HepG2 (cell line): Measurements from ENCODE around the gene PHF23. TPM values are rescaled to one million over a fixed set of nuclear protein-coding genes. Genes with fewer than 3 reads are reported as not detected.
A peak's percentile ranks its signal among the peaks of the same experiment; 100 is the strongest.

Source experiments
- ATF7 ChIP-seq, 2 experiments: fragments of 450-650 bp in 1 of 2; sonication (generic) in 1 of 2; formaldehyde crosslinking in 1 of 2; IDR thresholded peaks; 2 replicates each; pipeline versions ENCODE4 v1.4.0 to v1.6.1; 2016 to 2020; ENCODE audit warnings: antibody characterized with exemption in 1 of 2, mild to moderate bottlenecking in 1 of 2, missing genetic modification reagents in 1 of 2
- BHLHE40 ChIP-seq: IDR thresholded peaks from 2 replicates; pipeline ENCODE4 v1.6.1; 2011; ENCODE audit warnings: low read length, improper control_type of control experiment
- CBFB ChIP-seq: sonication (generic); formaldehyde crosslinking; IDR thresholded peaks from 2 replicates; pipeline ENCODE4 v1.4.0; 2020; ENCODE audit warnings: missing genetic modification reagents
- CEBPG ChIP-seq: IDR thresholded peaks from 2 replicates; pipeline ENCODE4 v1.6.1; 2016
- DMAP1 ChIP-seq: IDR thresholded peaks from 2 replicates; pipeline ENCODE4 v1.6.1; 2016
- FOXP4 ChIP-seq: sonication (generic); formaldehyde crosslinking; IDR thresholded peaks from 2 replicates; pipeline ENCODE4 v1.4.0; 2020; ENCODE audit warnings: missing genetic modification reagents
- GMEB1 ChIP-seq: sonication (generic); formaldehyde crosslinking; IDR thresholded peaks from 2 replicates; pipeline ENCODE4 v1.5.1; 2020; ENCODE audit warnings: missing genetic modification reagents, mild to moderate bottlenecking, borderline replicate concordance
- HDAC1 ChIP-seq: sonication (generic); formaldehyde crosslinking; IDR thresholded peaks from 2 replicates; pipeline ENCODE4 v1.5.1; 2020; ENCODE audit warnings: mild to moderate bottlenecking, missing genetic modification reagents
- KDM6A ChIP-seq: IDR thresholded peaks from 2 replicates; pipeline ENCODE4 v1.6.1; 2016; ENCODE audit warnings: low read depth
- KLF16 ChIP-seq, 2 experiments: sonication (generic) in 1 of 2; formaldehyde crosslinking in 1 of 2; IDR thresholded peaks; 2 replicates each; pipeline versions ENCODE4 v1.6.1 to v1.8.0; 2016 to 2023; ENCODE audit warnings: missing genetic modification reagents in 2 of 2, missing compliant biosample characterization in 1 of 2
- MED13 ChIP-seq: sonication (generic); formaldehyde crosslinking; IDR thresholded peaks from 2 replicates; pipeline ENCODE4 v1.5.0; 2020; ENCODE audit warnings: missing genetic modification reagents
- NR2F1 ChIP-seq, 2 experiments: fragments of 450-650 bp in 1 of 2; formaldehyde crosslinking in 1 of 2; IDR thresholded peaks; 2 replicates each; pipeline versions ENCODE4 v1.5.0 to v1.6.1; 2016 to 2020; ENCODE audit warnings: mild to moderate bottlenecking in 1 of 2, missing compliant biosample characterization in 1 of 2, missing genetic modification reagents in 1 of 2, moderate library complexity in 1 of 2
- POLR2AphosphoS5 ChIP-seq: IDR thresholded peaks from 2 replicates; pipeline ENCODE4 v1.6.1; 2012; ENCODE audit warnings: low read depth, low read length
- SIN3A ChIP-seq: IDR thresholded peaks from 2 replicates; pipeline ENCODE4 v1.6.1; 2011; ENCODE audit warnings: low read depth, mild to moderate bottlenecking, control low read depth, low read length, borderline replicate concordance
- SMAD1 ChIP-seq: sonication (generic); formaldehyde crosslinking; IDR thresholded peaks from 2 replicates; pipeline ENCODE4 v1.4.0; 2020; ENCODE audit warnings: missing genetic modification reagents, low read depth, mild to moderate bottlenecking, borderline replicate concordance
- THAP11 ChIP-seq: IDR thresholded peaks from 2 replicates; pipeline ENCODE4 v1.6.1; 2016; ENCODE audit warnings: missing biosample characterization, missing genetic modification reagents
- TRIM24 ChIP-seq: sonication (generic); formaldehyde crosslinking; IDR thresholded peaks from 2 replicates; pipeline ENCODE4 v1.8.0; 2022; ENCODE audit warnings: mild to moderate bottlenecking, missing genetic modification reagents
- ZFP36L2 ChIP-seq: sonication (generic); formaldehyde crosslinking; IDR thresholded peaks from 2 replicates; pipeline ENCODE4 v1.4.0; 2020; ENCODE audit warnings: missing genetic modification reagents
- ZMYM3 ChIP-seq: sonication (generic); formaldehyde crosslinking; IDR thresholded peaks from 2 replicates; pipeline ENCODE4 v1.5.1; 2020; ENCODE audit warnings: mild to moderate bottlenecking, missing genetic modification reagents
- ZNF547 ChIP-seq: sonication (generic); formaldehyde crosslinking; IDR thresholded peaks from 2 replicates; pipeline ENCODE4 v1.5.1; 2020; ENCODE audit warnings: mild to moderate bottlenecking, missing genetic modification reagents
- ZNF609 ChIP-seq: sonication (generic); formaldehyde crosslinking; IDR thresholded peaks from 2 replicates; pipeline ENCODE4 v1.4.0; 2020; ENCODE audit warnings: mild to moderate bottlenecking, missing genetic modification reagents, borderline replicate concordance
- polyA plus RNA-seq, 8 experiments: library from polyadenylated mRNA; depleted of rRNA in 3 of 8; stranded (reverse) in 7 of 8; unstranded in 1 of 8; fragments of >200 nt; fragmentation: Illumina TruSeq in 4 of 8; extraction: Trizol in 4 of 8; gene quantifications; 2 replicates each; pipeline versions ENCODE4 v1.2.1 to v1.2.3, GENCODE V29; 2011 to 2016; ENCODE audit warnings: low read depth in 4 of 8, missing spikeins in 1 of 8, mixed read lengths in 1 of 8; ENCODE audit not compliant: insufficient read depth in 1 of 8
- total RNA-seq, 5 experiments: library from RNA; depleted of rRNA; stranded (reverse); fragments of >200 nt; fragmentation: Illumina TruSeq; extraction: Trizol; gene quantifications; 2 replicates each; pipeline ENCODE4 v1.2.3, GENCODE V29; 2016; ENCODE audit warnings: low read depth in 1 of 5

Gene PHF23
- total and polyA plus RNA-seq, 2 of the 13 experiments (the other 11 are each of a cell fraction or from before 2014, with no cell fraction given), result 27.6 to 33.2 TPM

- peak; percentile 59; the same call in 1 of the 2 replicates for TF ChIP-seq HDAC1
- no peak for TF ChIP-seq CBFB (CRISPR knock-in tag)
- TF ChIP-seq MED13 (CRISPR knock-in tag), result no peak
- TF ChIP-seq CEBPG (CRISPR knock-in tag), result peak; percentile 98
- TF ChIP-seq ZNF547 (CRISPR knock-in tag), result 0 out of 2 replicates have a peak, but pooled peaks have one; percentile 47
- 0 out of 2 replicates have a peak, but pooled peaks have one; percentile 21 for TF ChIP-seq BHLHE40
- no peak for TF ChIP-seq ZFP36L2
- peak in 1 of 2 experiments; percentile 32; a peak in 1 of 4 replicates for TF ChIP-seq KLF16 (CRISPR knock-in tag; IDR thresholded peaks at IDR 0.05)
- TF ChIP-seq NR2F1 (CRISPR knock-in tag; IDR thresholded peaks at IDR 0.05), result no peak
- peak; percentile 62; the same call in 1 of the 2 replicates for TF ChIP-seq KDM6A
- TF ChIP-seq SMAD1 (CRISPR knock-in tag), result 0 out of 2 replicates have a peak, but pooled peaks have one; percentile 13
- no peak for TF ChIP-seq TRIM24 (CRISPR knock-in tag)
- TF ChIP-seq ATF7 (IDR thresholded peaks at IDR 0.05), result peak; percentile 51
- TF ChIP-seq ATF7 (CRISPR knock-in tag; IDR thresholded peaks at IDR 0.05), result no peak
- 0 out of 2 replicates have a peak, but pooled peaks have one; percentile 48 for TF ChIP-seq SIN3A
- TF ChIP-seq DMAP1 (CRISPR knock-in tag), result peak; percentile 72
- TF ChIP-seq FOXP4 (CRISPR knock-in tag), result peak; percentile 40; the same call in 1 of the 2 replicates
- peak; percentile 41; the same call in 1 of the 2 replicates for TF ChIP-seq GMEB1 (CRISPR knock-in tag)
- peak; percentile 48; the same call in 1 of the 2 replicates for TF ChIP-seq POLR2AphosphoS5
- TF ChIP-seq ZNF609 (CRISPR knock-in tag), result 0 out of 2 replicates have a peak, but pooled peaks have one; percentile 32
- TF ChIP-seq ZMYM3 (CRISPR knock-in tag), result no peak
- TF ChIP-seq THAP11, result peak; percentile 74
Measured at GRCh38 chr17:7258731-7259554, 19.7 kb upstream of the PHF23 start (continued).
